HEK293 (cell line): ENCODE measurements around the gene STX4.

Experiments used
- CTCF ChIA-PET: fragments of 350-600 bp; formaldehyde crosslinking; extraction: SDS; loops from one replicate; lab custom pipeline; 2021; ENCODE audit warnings: antibody characterized with exemption; lab: Yijun Ruan, JAX
- POLR2A ChIA-PET: fragments of 300-600 bp; formaldehyde crosslinking; extraction: SDS; loops from one replicate; lab custom pipeline; 2020; ENCODE audit warnings: antibody characterized with exemption, inconsistent platforms; lab: Yijun Ruan, JAX
- H3K27ac ChIP-seq: fragments of 200-500 bp; sonication (Bioruptor generic); 2 replicates; pipeline ENCODE4 v1.5.1; 2014; ENCODE audit warnings: low read depth, low read length, control low read depth, inconsistent platforms; ENCODE audit errors: extremely low read depth
- H3K36me3 ChIP-seq, 2 experiments: fragments of 200-500 bp in 1 of 2; sonication (Bioruptor generic) in 1 of 2; 1 replicate in 1 of 2; 2 replicates in 1 of 2; pipeline ENCODE4 v1.5.1; 2014 to 2017; ENCODE audit warnings: inconsistent platforms in 2 of 2, low read length in 2 of 2; ENCODE audit not compliant: control insufficient read depth in 2 of 2, insufficient read depth in 1 of 2
- H3K4me1 ChIP-seq: fragments of 200-500 bp; sonication (Bioruptor generic); 2 replicates; pipeline ENCODE4 v1.5.1; 2014; ENCODE audit warnings: mild to moderate bottlenecking, low read length, inconsistent platforms; ENCODE audit not compliant: control insufficient read depth, insufficient read depth
- H3K4me3 ChIP-seq: 2 replicates; pipeline ENCODE4 v1.5.1; 2011; ENCODE audit warnings: low read depth, mild to moderate bottlenecking, control low read depth, low read length, moderate library complexity
- H3K9me3 ChIP-seq: fragments of 200-500 bp; sonication (Bioruptor generic); 2 replicates; pipeline ENCODE4 v1.5.1; 2014; ENCODE audit warnings: low read depth, low read length, inconsistent platforms; ENCODE audit not compliant: control insufficient read depth, insufficient read depth
- ELK4 ChIP-seq: IDR thresholded peaks from 2 replicates; pipeline ENCODE4 v1.6.1; 2011; ENCODE audit warnings: mild to moderate bottlenecking, low read depth, low read length, borderline replicate concordance
- GLIS2 ChIP-seq: fragments of 450-650 bp; formaldehyde crosslinking; IDR thresholded peaks from 2 replicates; pipeline ENCODE4 v1.5.1; 2016; ENCODE audit warnings: missing biosample characterization, missing genetic modification characterization
- MYNN ChIP-seq: fragments of 450-650 bp; formaldehyde crosslinking; IDR thresholded peaks from 2 replicates; pipeline ENCODE4 v1.5.1; 2016; ENCODE audit warnings: missing biosample characterization, missing genetic modification characterization, borderline replicate concordance
- PRDM10 ChIP-seq: fragments of 450-650 bp; formaldehyde crosslinking; IDR thresholded peaks from 2 replicates; pipeline ENCODE4 v1.5.1; 2016; ENCODE audit warnings: missing biosample characterization, missing genetic modification characterization
- PRDM4 ChIP-seq: fragments of 450-650 bp; formaldehyde crosslinking; IDR thresholded peaks from 2 replicates; pipeline ENCODE4 v1.5.1; 2017; ENCODE audit warnings: missing biosample characterization, missing genetic modification characterization
- SALL2 ChIP-seq: fragments of 450-650 bp; formaldehyde crosslinking; IDR thresholded peaks from 2 replicates; pipeline ENCODE4 v1.5.0; 2017; ENCODE audit warnings: missing biosample characterization, mild to moderate bottlenecking, missing genetic modification characterization, borderline replicate concordance
- ZBTB20 ChIP-seq: fragments of 450-650 bp; formaldehyde crosslinking; IDR thresholded peaks from 2 replicates; pipeline ENCODE4 v1.5.1; 2016; ENCODE audit warnings: missing biosample characterization, missing genetic modification characterization
- ZNF112 ChIP-seq: fragments of 450-650 bp; formaldehyde crosslinking; IDR thresholded peaks from 2 replicates; pipeline ENCODE4 v1.5.0; 2017; ENCODE audit warnings: missing biosample characterization, missing genetic modification characterization
- ZNF202 ChIP-seq: fragments of 450-650 bp; formaldehyde crosslinking; IDR thresholded peaks from 2 replicates; pipeline ENCODE4 v1.5.1; 2016; ENCODE audit warnings: missing biosample characterization, missing genetic modification characterization, borderline replicate concordance
- ZNF24 ChIP-seq: fragments of 450-650 bp; formaldehyde crosslinking; IDR thresholded peaks from 2 replicates; pipeline ENCODE4 v1.5.1; 2016; ENCODE audit warnings: missing biosample characterization, missing genetic modification characterization
- ZNF302 ChIP-seq: fragments of 450-650 bp; formaldehyde crosslinking; IDR thresholded peaks from 2 replicates; pipeline ENCODE4 v1.5.1; 2016; ENCODE audit warnings: missing biosample characterization, missing genetic modification characterization, low read depth
- ZNF391 ChIP-seq: fragments of 450-650 bp; formaldehyde crosslinking; IDR thresholded peaks from 2 replicates; pipeline ENCODE4 v1.5.1; 2016; ENCODE audit warnings: low read depth, missing biosample characterization, missing genetic modification characterization, borderline replicate concordance
- ZNF404 ChIP-seq: fragments of 450-650 bp; formaldehyde crosslinking; IDR thresholded peaks from 2 replicates; pipeline ENCODE4 v1.5.1; 2017; ENCODE audit warnings: missing biosample characterization, missing genetic modification characterization
- ZNF501 ChIP-seq: fragments of 450-650 bp; formaldehyde crosslinking; IDR thresholded peaks from 2 replicates; pipeline ENCODE4 v1.5.1; 2016; ENCODE audit warnings: missing biosample characterization, missing genetic modification characterization
- ZNF530 ChIP-seq: fragments of 450-650 bp; formaldehyde crosslinking; IDR thresholded peaks from 2 replicates; pipeline ENCODE4 v1.5.1; 2016; ENCODE audit warnings: low read depth, missing biosample characterization, missing genetic modification characterization
- ZNF548 ChIP-seq: fragments of 450-650 bp; formaldehyde crosslinking; IDR thresholded peaks from 2 replicates; pipeline ENCODE4 v1.5.1; 2016; ENCODE audit warnings: missing biosample characterization, missing genetic modification characterization
- ZNF558 ChIP-seq: fragments of 450-650 bp; formaldehyde crosslinking; IDR thresholded peaks from 2 replicates; pipeline ENCODE4 v1.5.1; 2016; ENCODE audit warnings: missing biosample characterization, missing genetic modification characterization
- ZNF571 ChIP-seq: fragments of 450-650 bp; formaldehyde crosslinking; IDR thresholded peaks from 2 replicates; pipeline ENCODE4 v1.5.0; 2017; ENCODE audit warnings: missing biosample characterization, missing genetic modification characterization
- ZNF626 ChIP-seq: fragments of 450-650 bp; sonication (Bioruptor Pico); formaldehyde crosslinking; IDR thresholded peaks from 2 replicates; pipeline ENCODE4 v1.5.1; 2018; ENCODE audit warnings: missing biosample characterization, missing genetic modification characterization, inconsistent platforms
- ZNF645 ChIP-seq: fragments of 450-650 bp; formaldehyde crosslinking; IDR thresholded peaks from 2 replicates; pipeline ENCODE4; 2016; ENCODE audit warnings: missing biosample characterization, missing genetic modification characterization
- ZNF658 ChIP-seq: fragments of 450-650 bp; formaldehyde crosslinking; IDR thresholded peaks from 2 replicates; pipeline ENCODE4; 2016; ENCODE audit warnings: missing biosample characterization, missing genetic modification characterization
- ZNF701 ChIP-seq: fragments of 450-650 bp; formaldehyde crosslinking; IDR thresholded peaks from 2 replicates; pipeline ENCODE4 v1.5.1; 2016; ENCODE audit warnings: missing biosample characterization, missing genetic modification characterization
- ZNF791 ChIP-seq: fragments of 450-650 bp; formaldehyde crosslinking; IDR thresholded peaks from 2 replicates; pipeline ENCODE4 v1.5.1; 2016; ENCODE audit warnings: missing biosample characterization, missing genetic modification characterization
- ZSCAN18 ChIP-seq: fragments of 450-650 bp; formaldehyde crosslinking; IDR thresholded peaks from 2 replicates; pipeline ENCODE4 v1.5.1; 2016; ENCODE audit warnings: missing biosample characterization, missing genetic modification characterization

STX4 gene

GRCh38 chr16:31078597-31079341, 45.4 kb downstream of the STX4 start:
- Histone ChIP-seq H3K9me3 (no peaks in the 10 kb centered on the region), H3K27ac (no peak overlapping the region), H3K4me1 (no peaks in the 10 kb centered on the region), H3K36me3 (peaks cover 0 to 77% of the 10 kb centered on the region in 2 experiments; a peak in 1 of 3 replicates), H3K4me3 (no peak overlapping the region)
- ChIA-PET POLR2A (interaction anchor here (1.7 kb wide), 1 partner anchor 39 kb away, joined by 3 read pairs; the partner anchor contains the start of gene KAT8), CTCF (interaction anchor here (0.6 kb wide), 1 partner anchor 93 kb away, joined by 3 read pairs; no protein-coding TSS in a partner anchor)
- TF ChIP-seq ZNF530 (no peak), ZNF558 (tag by site-specific recombination) (no peak), ZNF112 (no peak), SALL2 (tag by site-specific recombination) (no peak), ZNF404 (no peak), ZNF391 (tag by site-specific recombination) (no peak), ZNF24 (tag by site-specific recombination) (no peak), ZNF791 (tag by site-specific recombination) (no peak), ZNF548 (tag by site-specific recombination) (no peak)

GRCh38 chr16:31079342-31079944, 46.1 kb downstream of the STX4 start:
- POLR2A ChIA-PET: interaction anchor here (0.5 to 1.7 kb wide), 4 partner anchors 14 to 41 kb away, joined by 3 to 4 read pairs (median 3); partner anchors contain the start of genes KAT8 and VKORC1
- no peaks in the 10 kb centered on the region for H3K9me3 ChIP-seq
- peaks cover 0 to 78% of the 10 kb centered on the region in 2 experiments; a peak in 1 of 3 replicates for H3K36me3 ChIP-seq
- H3K4me1 ChIP-seq: no peaks in the 10 kb centered on the region
- no peak overlapping the region for H3K4me3 ChIP-seq
- CTCF ChIA-PET: interaction anchor here (0.6 to 1.0 kb wide), 2 partner anchors 62 to 94 kb away, joined by 3 to 4 read pairs; no protein-coding TSS in a partner anchor
- no peak overlapping the region for H3K27ac ChIP-seq
- TF ChIP-seq ZNF571 (tag by site-specific recombination) (no peak), ZBTB20 (no peak), MYNN (tag by site-specific recombination) (no peak), ZNF645 (tag by site-specific recombination) (no peak), ZNF501 (tag by site-specific recombination) (no peak), ZNF202 (tag by site-specific recombination) (no peak), PRDM4 (no peak), ELK4 (no peak), ZNF626 (tag by site-specific recombination) (no peak), ZNF302 (tag by site-specific recombination) (no peak), ZSCAN18 (tag by site-specific recombination) (no peak), PRDM10 (tag by site-specific recombination) (no peak), ZNF701 (no peak), ZNF658 (tag by site-specific recombination) (no peak), GLIS2 (no peak)
